HG03354 (cell line): ENCODE results near the gene NPTXR.

ENCODE experiments used
- ATAC-seq: cut with Tn5 transposase; IDR thresholded peaks from one replicate; pipeline ENCODE4 v1.9.1; 2021; ENCODE audit warnings: mild to moderate bottlenecking; ENCODE audit not compliant: unreplicated experiment, poor library complexity, severe bottlenecking

The NPTXR gene

GRCh38 chr22:38834215-38834953 lies 9.4 kb downstream of the NPTXR start:
- no peak for ATAC-seq

DNA sequence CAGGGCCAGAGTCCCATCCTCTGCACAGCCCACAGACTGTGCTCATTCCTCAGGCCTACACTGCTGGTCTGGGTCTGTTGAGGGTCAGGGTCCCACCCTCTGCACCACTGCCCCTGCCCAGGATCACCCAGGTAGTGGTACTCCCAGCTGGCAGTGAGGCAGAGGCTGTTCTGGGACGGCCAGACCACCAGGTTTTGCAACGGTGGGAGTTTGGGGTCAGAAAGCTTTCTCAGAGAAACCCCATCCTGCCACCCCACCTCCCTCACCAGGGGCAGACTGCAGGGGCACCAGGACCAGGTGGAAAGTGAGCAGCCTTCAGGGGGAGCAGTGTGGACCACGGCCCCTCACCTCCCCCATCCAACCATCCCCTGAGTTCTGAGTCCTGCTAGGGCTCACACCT lies 10.8 kb downstream of the NPTXR start:
- ATAC-seq, result no peak

DNA sequence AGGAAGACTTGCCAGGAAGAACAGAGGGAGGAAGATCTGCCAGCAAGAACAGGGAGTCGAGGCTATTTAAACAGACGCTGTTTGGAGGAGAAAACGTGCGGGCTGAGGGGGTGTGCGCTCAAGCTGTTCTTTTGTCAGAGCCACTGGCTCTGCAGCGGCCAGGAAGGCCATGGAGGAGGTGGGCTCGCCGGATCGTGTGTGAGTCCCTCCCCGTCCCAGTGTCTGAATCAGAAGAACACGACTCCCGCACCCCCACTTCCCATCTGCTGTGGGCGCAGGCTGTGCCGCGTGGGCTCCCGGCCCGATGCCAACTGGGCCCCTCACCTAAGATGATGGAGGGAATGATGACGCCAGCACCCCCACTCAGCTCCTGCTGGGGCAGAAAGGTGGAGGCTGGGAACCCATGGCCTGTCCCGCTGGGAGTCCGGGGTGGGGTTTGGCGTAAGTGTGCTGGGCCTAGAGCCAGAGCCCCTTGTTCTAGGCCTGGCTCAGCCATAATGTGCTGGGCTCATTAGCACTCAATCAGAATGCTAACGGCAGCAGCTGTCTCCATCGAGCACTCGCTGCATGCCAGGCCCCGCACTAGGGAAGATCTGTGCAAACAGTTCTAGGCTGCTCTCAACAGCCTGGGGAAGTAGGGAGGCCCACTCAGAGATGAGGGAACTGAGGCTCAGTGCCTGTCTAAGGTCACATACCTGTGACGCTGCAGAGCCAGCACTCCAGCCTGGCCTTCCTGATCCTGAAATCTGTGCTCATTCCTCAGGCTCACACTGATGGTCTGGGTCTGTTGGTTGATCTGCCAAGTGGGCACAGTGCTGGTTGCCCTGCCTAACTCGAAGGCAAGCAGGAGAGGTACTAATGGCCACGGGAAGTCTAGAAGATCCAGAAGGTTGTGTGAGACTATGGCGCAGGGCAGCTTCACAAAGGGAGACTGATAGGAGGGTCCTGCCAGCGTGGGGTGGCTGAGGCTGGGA lies 11.5 kb downstream of the NPTXR start:
- ATAC-seq, result no peak

- ATAC-seq, result no peak
Observed at GRCh38 chr22:38831166-38831945, 12.5 kb downstream of the NPTXR start.

DNA sequence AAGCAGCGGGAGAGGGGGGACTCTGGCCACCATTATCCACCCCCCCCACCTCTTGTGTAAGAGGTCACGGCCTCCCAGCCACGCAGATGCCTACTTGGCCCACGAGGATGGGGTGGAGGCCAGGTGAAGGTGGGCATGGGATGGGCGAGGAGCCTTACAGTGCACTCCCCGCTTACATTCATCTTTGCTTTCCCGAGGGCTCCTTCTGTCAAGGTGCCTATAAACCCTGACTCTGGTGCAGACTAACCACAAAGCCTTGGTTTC lies 13.1 kb downstream of the NPTXR start:
- no peak for ATAC-seq

GRCh38 chr22:38830026-38830844 lies 13.6 kb downstream of the NPTXR start:
- no peak for ATAC-seq

GRCh38 chr22:38829485-38829884 lies 14.3 kb downstream of the NPTXR start:
- no peak for ATAC-seq

DNA sequence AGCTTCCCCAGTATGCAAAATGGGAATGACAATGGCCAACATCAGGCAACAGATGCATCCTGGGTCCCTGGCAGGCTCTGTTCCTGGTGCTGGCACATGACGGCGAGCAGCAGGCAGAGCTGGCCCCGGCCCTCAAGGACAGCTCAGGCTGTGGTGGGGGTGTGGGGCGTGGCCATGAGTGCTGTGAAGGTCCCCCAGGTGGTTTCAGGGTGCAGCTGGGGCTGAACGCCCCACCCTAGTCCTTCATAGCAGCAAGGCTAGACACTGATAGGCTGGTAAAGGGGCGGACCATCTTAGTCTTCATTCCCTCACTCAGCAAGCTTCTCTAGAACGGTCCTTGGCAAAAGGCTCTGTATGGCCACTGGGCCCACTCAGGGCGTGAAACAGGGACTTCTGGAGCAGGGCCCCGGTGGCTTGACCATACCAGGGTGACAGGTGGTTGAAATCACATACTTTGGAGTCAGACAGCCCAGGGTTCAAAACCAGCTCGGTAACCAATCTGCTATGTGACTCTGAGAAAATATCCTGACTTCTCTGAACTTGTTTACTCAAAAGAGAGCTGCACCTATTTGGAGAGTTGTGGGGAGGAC lies 15.1 kb downstream of the NPTXR start:
- no peak for ATAC-seq

- ATAC-seq, result no peak
Observed at GRCh38 chr22:38828191-38828590, 15.6 kb downstream of the NPTXR start.

GRCh38 chr22:38827510-38827909 lies 16.3 kb downstream of the NPTXR start:
- ATAC-seq, result no peak

DNA sequence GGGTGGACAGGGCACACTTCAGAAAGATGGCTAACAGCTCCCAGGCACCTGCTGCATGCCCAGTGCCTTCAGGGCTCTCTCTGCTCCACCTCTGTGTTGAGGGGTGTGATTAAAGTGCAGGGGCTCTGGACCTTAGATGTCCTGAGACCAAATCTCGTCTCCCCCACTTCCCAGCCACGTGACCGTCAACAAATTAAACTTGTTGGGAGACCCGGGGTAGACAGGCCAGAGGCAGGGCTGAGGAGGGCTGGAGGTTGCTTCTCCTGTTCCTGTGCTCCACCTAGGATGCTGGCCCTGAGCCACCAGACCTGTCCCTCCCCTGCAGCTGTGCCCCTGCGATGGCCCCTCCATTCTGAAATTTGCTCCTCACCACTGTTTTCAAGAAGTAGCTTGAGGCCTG lies 17.0 kb downstream of the NPTXR start:
- no peak for ATAC-seq

DNA sequence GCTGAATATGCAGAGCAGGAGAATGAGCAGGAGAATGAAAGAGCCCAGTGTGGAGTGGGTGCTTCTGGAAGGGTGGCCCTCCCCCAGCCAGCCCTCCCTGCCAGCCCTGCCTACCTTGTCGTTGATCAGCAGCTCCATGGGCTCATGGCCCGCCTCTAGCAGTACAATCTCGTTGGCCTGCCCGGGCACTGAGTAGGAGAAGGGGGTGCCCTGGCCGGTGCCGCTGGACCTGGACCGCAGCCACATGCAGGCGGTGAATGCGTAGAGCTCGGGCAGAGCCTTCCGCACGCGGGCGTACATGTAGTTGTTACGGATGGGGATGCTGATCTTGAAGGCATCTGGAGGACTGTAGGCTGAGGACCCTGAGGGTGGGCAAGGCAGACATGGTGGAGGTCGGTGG lies 17.4 kb downstream of the NPTXR start:
- ATAC-seq, result no peak

DNA sequence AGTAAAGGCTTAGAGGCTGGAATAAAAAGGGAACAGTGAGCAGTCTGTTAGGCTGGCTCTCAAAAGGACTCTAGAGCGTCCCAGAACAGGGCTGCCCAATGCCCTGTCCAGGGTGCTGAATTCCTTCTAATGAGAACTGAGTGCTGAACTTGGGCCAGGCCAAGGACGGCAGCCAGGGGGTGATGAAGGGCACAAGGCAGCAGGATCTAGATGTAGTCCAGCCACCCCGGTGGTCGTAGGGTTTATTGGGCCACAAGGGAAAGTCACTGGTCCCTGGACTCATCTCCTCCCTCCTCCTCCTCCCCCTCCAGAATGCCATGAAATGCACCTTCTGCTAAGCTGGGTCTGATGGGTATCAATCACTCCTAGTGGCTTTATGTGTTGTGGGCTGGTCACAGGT lies 19.2 kb downstream of the NPTXR start:
- ATAC-seq, result no peak

- no peak for ATAC-seq
Observed at GRCh38 chr22:38823637-38824036, 20.2 kb downstream of the NPTXR start.

DNA sequence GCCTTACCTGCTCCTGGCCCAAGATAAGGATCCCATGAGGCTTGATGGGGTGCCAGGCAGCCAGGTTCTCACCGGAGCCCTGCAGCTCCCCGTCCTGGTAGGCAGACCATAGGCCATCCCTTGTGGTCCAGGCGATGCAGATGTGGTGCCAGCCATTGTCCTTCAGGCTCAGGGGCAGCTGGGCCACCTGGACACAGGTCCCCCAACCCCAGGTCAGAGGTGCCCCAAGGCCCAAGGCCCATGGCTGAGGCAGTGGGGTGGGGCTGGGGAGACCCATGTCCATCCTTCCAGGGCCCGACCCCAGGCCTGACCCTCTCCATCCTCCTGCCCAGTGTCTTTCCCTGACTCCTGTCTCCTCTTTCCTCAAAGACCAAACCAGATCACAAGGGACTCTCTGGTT lies 20.8 kb downstream of the NPTXR start:
- no peak for ATAC-seq

- ATAC-seq, result no peak
Observed at GRCh38 chr22:38820020-38820419, 23.8 kb downstream of the NPTXR start.

DNA sequence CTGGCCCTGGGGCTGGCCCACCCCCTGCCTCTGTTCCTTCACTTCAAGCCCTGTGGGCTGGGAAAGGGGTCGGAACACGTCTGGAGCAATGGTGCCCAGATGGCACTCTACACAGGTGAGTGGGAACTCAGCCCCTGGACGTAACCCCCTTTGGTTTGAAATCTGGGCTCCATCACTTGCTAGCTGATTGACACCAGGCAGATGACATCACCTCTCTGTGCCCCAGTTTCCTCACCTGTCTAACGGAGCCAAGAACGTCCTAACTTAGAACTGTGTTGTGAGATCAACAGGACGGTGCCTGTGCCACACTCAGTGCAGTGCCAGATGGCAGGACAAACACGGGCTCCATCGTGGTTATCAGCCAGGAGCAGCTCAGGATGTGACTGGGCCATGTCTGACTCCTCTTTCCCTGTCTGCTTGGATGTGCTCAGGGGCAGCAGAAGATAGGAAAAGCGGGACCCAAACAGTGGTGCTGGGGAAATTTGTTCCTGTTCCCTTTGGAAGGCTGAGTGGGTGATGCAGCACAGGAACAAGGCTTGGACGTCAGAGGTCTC lies 24.4 kb downstream of the NPTXR start:
- no peak for ATAC-seq

GRCh38 chr22:38817196-38817595 lies 26.6 kb downstream of the NPTXR start:
- no peak for ATAC-seq

DNA sequence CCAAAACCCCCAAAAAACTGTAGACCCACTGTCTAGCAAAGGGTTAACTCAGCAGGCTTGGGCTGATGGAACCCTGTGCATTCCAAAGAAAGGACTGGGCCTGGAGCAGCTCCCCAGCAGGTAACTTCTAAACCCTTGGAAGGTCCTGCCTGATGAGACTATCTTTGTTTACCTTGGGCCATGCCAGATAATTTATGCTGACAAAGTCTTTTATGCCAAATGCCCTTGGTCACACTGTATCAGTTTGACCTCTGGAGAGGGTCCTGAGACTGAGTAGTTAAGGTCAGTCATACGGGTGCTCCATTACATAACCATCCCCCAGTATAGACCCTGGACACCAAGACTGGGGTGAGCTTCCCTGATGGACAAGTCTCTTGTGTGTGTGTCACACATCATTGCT lies 28.0 kb downstream of the NPTXR start:
- no peak for ATAC-seq
